Pancreas (tissue), 10 donors: ENCODE measurements around the gene CCDC68. TPM values are rescaled to one million over a fixed set of nuclear protein-coding genes. Genes with fewer than 3 reads are reported as not detected.
A peak's percentile ranks its signal among the peaks of the same experiment; 100 is the strongest.

Source experiments
- ATAC-seq, 4 donors: fragments of 200-7000 bp; cut with Tn5 transposase; one replicate each; pipeline versions ENCODE4 v1.8.0 to v1.9.1; 2020; ENCODE audit warnings: mild to moderate bottlenecking in 4 of 4, moderate library complexity in 4 of 4
- DNase-seq, 6 donors: peaks; one replicate each; pipeline ENCODE4 v3.0.0-alpha.2; 2020
- FAIRE-seq: peaks from 2 replicates; lab custom pipeline; 2012; peaks lifted over from hg19 to GRCh38; lab: Jason Lieb, UNC
- H3K27ac ChIP-seq, 4 donors: fragments of 200-600 bp; sonication (generic); 1 replicate in 3 of 4; 2 replicates in 1 of 4; pipeline versions ENCODE4 v1.5.0 to v1.8.0; 2020
- H3K27me3 ChIP-seq, 4 donors: fragments of 200-600 bp; one replicate each; pipeline ENCODE4 v1.8.0; 2021
- H3K36me3 ChIP-seq, 3 donors: fragments of 200-600 bp; sonication (generic) in 1 of 3; one replicate each; pipeline versions ENCODE4 v1.5.0 to v1.8.0; 2020 to 2021
- H3K4me1 ChIP-seq, 3 donors: fragments of 200-600 bp; one replicate each; pipeline ENCODE4 v1.8.0; 2021
- H3K4me3 ChIP-seq, 4 donors: fragments of 200-600 bp; sonication (generic) in 2 of 4; one replicate each; pipeline versions ENCODE4 v1.5.0 to v1.8.0; 2020 to 2021
- H3K9me3 ChIP-seq, 4 donors: fragments of 200-600 bp; one replicate each; pipeline ENCODE4 v1.8.0; 2021
- WGBS, 2 donors: extraction: QIAGEN DNeasy Blood & Tissue Kit; methylation state at CpG; one replicate each; pipeline ENCODE4 v1.1.7; 2013; 5-methylcytosine and 5-hydroxymethylcytosine counted together
- intact Hi-C, 3 donors: fragments of 100-400 bp; cut with DNase I; formaldehyde crosslinking; loops; one replicate each; pipeline versions ENCODE4 v1.11.1 to v1.14.2; 2022
- polyA plus RNA-seq, 2 donors: library from polyadenylated mRNA; stranded (reverse); fragments of 200-250 nt; gene quantifications; one replicate each; pipeline ENCODE4 v1.2.3, GENCODE V29; 2013
- total RNA-seq, 6 donors: library from RNA; stranded (reverse); fragmentation: NEBNext Ultra II Directional in 4 of 6; extraction: Animal tissue kit (Norgen Biotek cat#: 25700) in 4 of 6; gene quantifications; one replicate each; pipeline versions ENCODE4 v1.2.1 to v1.2.4, GENCODE V29; 2021 to 2023
- TF ChIP-seq, protein P1 (sequence below), 4 donors: fragments of 200-600 bp; sonication (generic) in 3 of 4; IDR thresholded peaks; one replicate each; pipeline versions ENCODE4 v1.5.0 to v1.8.0; 2021; ENCODE audit warnings: antibody characterized with exemption in 4 of 4
- donor health status: healthy with polysubstance abuse.
- donor health status: DM: no; HTN: no; CAD: no; lungs with moderate emphysema.
- donor health status: DM: no; HTN: no; CAD: no.
- donor health status: control.
- donor health status: control.
- donor health status: Bipolar disorder and iron deficiency.
- donor health status: DM: yes; HTN: yes; CAD: no.
- donor health status: DM: no; HTN: no; CAD: no.
- donor health status: DM: no; HTN: no; CAD: no.
- donor health status: DM: yes; HTN: yes; CAD: no.

The CCDC68 gene
- total and polyA plus RNA-seq, 8 donors: 0.79 to 5.0 (median 1.3) TPM

DNA sequence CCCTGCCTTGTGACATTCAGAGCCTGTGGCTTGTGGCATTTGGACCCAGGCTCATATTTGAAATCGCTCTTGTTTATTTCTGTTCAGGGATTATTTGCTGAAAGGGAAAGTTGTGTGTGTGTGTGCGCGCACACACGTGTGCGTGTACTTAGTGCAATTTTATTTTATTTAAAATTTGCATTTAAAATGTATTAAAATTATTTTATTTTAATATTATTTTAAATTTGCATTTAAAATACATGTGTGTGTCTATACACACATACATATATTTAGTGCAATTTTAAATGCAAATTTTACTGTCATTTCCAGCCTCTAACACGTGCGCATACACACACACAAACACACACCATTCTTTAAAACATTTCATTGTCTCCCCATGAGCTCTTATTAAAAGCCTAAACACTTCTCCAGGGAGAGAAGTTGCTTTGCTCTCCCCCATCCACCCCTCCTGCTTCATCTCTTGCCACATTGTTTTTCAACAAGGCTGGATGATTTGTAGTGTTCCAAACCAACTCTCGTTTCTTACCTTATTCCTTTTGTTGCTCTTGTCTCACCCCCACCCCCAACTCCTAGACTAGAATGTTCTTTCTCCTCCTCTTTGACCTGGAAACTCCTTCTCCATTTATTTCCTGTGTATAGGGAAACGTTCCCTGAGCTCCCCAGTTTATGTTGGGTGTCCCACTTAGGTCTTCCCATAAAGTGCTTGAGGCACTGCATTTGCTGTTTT is 3.8 kb upstream of the CCDC68 start:
- no peak for FAIRE-seq
- ATAC-seq: no peak
- no peak for DNase-seq
- Histone ChIP-seq H3K9me3 (no peaks in the 10 kb centered on the region), H3K4me1 (peaks cover 0 to 3% (median 0%) of the 10 kb centered on the region in 3 donors), H3K27ac (no peak overlapping the region), H3K27me3 (no peaks in the 10 kb centered on the region), H3K36me3 (no peaks in the 10 kb centered on the region), H3K4me3 (no peak overlapping the region)
- intact Hi-C loops: no loop called here
- WGBS, 2 donors: 84 to 85% methylated on average over 9 of the region's 9 CpGs
- TF ChIP-seq, protein P1, sequence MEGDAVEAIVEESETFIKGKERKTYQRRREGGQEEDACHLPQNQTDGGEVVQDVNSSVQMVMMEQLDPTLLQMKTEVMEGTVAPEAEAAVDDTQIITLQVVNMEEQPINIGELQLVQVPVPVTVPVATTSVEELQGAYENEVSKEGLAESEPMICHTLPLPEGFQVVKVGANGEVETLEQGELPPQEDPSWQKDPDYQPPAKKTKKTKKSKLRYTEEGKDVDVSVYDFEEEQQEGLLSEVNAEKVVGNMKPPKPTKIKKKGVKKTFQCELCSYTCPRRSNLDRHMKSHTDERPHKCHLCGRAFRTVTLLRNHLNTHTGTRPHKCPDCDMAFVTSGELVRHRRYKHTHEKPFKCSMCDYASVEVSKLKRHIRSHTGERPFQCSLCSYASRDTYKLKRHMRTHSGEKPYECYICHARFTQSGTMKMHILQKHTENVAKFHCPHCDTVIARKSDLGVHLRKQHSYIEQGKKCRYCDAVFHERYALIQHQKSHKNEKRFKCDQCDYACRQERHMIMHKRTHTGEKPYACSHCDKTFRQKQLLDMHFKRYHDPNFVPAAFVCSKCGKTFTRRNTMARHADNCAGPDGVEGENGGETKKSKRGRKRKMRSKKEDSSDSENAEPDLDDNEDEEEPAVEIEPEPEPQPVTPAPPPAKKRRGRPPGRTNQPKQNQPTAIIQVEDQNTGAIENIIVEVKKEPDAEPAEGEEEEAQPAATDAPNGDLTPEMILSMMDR (IDR thresholded peaks at IDR 0.05): no peak

DNA sequence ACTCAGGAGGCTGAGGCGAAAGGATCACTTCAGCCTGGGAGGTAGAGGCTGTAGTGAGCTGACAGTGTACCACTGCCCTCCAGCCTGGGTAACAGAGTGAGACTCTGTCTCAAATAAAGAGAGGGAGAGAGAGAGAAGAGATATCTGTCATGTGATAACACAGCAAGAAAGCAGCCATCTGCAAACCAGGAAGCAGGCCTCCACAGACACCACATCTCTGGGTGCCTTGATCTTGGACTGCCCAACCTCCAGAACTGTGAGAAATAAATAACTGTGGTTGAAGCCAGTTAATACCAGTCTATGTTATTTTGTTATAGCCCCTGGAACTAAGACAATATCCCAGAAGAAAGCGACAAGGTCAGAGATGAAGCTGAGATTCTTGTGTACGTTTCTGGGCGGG is 2.6 kb upstream of the CCDC68 start:
- DNase-seq (no peak), FAIRE-seq (no peak), ATAC-seq (no peak)
- intact Hi-C loops: no loop called here
- Histone ChIP-seq H3K27ac (no peak overlapping the region), H3K4me1 (peaks cover 0 to 8% (median 4%) of the 10 kb centered on the region in 3 donors), H3K27me3 (no peaks in the 10 kb centered on the region), H3K36me3 (no peaks in the 10 kb centered on the region), H3K4me3 (no peak overlapping the region), H3K9me3 (no peaks in the 10 kb centered on the region)
- TF ChIP-seq, protein P1 (IDR thresholded peaks at IDR 0.05): no peak
- 90 to 98% methylated on average over 4 of the region's 4 CpGs for WGBS, 2 donors

DNA sequence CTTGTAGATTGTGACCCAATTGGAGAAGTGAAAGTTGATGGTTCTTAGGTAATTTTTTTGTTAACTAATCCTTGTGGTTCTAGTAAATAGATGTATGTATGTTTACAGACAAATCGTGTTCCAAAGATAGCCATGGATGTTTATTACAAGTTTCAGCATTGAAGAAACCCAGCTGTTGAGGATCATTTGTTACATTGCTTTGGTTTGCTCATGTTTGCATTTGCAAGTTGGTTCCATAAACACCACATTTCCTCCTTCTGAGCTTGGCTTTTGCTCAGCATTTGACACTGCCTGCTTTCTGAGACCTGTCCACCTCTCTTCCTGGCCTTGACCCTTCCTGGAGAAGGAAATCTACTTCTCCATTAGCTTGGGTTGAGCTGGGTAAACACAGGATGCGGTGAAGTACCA is 1.8 kb upstream of the CCDC68 start:
- intact Hi-C loops: no loop called here
- Histone ChIP-seq H3K4me3 (no peak overlapping the region), H3K36me3 (no peaks in the 10 kb centered on the region), H3K27me3 (no peaks in the 10 kb centered on the region), H3K4me1 (peaks cover 0 to 8% (median 4%) of the 10 kb centered on the region in 3 donors), H3K9me3 (no peaks in the 10 kb centered on the region), H3K27ac (no peak overlapping the region)
- FAIRE-seq: no peak
- ATAC-seq: no peak
- 45% methylated on average over 2 of the region's 2 CpGs for WGBS, 2 donors
- TF ChIP-seq, protein P1 (IDR thresholded peaks at IDR 0.05): no peak
- no peak for DNase-seq

DNA sequence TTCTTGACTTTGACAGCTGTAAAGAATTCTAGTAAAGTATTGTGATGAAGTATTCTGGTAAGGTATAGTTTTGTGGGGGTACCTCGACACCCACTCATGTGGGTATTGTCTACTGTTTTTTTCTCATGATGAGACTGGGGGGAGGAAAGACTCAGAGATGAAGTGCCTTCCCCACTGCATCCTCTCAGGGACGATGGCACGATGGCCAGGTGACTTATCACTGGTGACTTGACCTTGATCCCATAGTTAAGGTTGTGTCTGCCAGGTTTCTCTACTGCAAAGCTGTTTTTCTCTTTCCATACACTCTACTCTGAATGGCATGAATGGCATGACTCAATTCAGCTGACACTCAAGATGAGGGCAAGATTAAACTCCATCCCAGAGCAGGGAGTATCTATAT is 936 bp upstream of the CCDC68 start:
- TF ChIP-seq, protein P1 (IDR thresholded peaks at IDR 0.05): no peak
- ATAC-seq (no peak), DNase-seq (no peak), FAIRE-seq (no peak)
- Histone ChIP-seq H3K9me3 (no peaks in the 10 kb centered on the region), H3K27ac (no peak overlapping the region), H3K4me1 (peaks cover 0 to 8% (median 4%) of the 10 kb centered on the region in 3 donors), H3K27me3 (no peaks in the 10 kb centered on the region), H3K4me3 (no peak overlapping the region), H3K36me3 (no peaks in the 10 kb centered on the region)
- 39 to 53% methylated on average over 3 of the region's 3 CpGs for WGBS, 2 donors
- intact Hi-C loops: no loop called here

DNA sequence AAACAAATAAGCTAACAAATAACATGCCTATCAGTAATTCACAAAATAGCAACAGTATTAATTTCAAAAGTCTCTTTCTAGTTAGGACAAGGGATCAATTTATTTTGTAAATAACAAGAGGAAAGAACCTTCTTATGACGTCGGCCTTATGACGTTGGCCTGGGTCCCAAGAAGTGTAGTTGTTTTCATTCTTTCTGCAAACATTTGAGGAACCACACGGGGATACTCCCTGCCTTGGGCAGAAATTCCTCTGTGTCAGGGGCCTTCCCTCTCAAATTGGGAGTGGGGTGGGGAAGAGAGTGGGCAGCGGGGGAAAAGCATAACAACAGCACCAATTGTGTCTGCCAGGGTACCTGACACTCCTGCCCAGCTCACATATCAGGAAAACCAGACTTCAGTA is 1.3 kb downstream of the CCDC68 start:
- no peaks in the 10 kb centered on the region for H3K36me3 ChIP-seq
- H3K27me3 ChIP-seq: no peaks in the 10 kb centered on the region
- peak in 3 of 4 donors; percentile 9 to 24 (median 22) for ATAC-seq
- TF ChIP-seq, protein P1 (IDR thresholded peaks at IDR 0.05): no peak
- no peak for FAIRE-seq
- intact Hi-C loops: loop anchor here in 2 of 3 donors (10.0 kb wide), 2 partner anchors 283 to 403 kb away; no protein-coding TSS in a partner anchor
- no peak overlapping the region for H3K4me3 ChIP-seq
- no peaks in the 10 kb centered on the region for H3K9me3 ChIP-seq
- WGBS, 2 donors: 29% methylated on average over 5 of the region's 5 CpGs
- H3K4me1 ChIP-seq: peaks cover 0 to 8% (median 4%) of the 10 kb centered on the region in 3 donors
- DNase-seq: peak in 1 of 6 donors; percentile 27
- peak overlapping the region in 2 of 4 donors; percentile 6 to 67 for H3K27ac ChIP-seq
